Smooth muscle cell (in vitro differentiated cells): ENCODE data around the gene UNC5C. TPM values are rescaled to one million over a fixed set of nuclear protein-coding genes. Genes with fewer than 3 reads are reported as not detected.

Source experiments
- DNase-seq: peaks from one replicate; lab custom pipeline; 2025; ENCODE audit not compliant: unreplicated experiment; lab: John Stamatoyannopoulos, UW
- H2AFZ ChIP-seq: fragments of 200-600 bp; sonication (generic); 2 replicates; pipeline ENCODE4 v1.6.0; 2016; ENCODE audit warnings: antibody characterized with exemption, low read depth, mild to moderate bottlenecking
- H3F3A ChIP-seq: fragments of 200-600 bp; sonication (generic); 2 replicates; pipeline ENCODE4 v1.6.0; 2017; ENCODE audit warnings: antibody characterized with exemption, low read depth
- H3K27ac ChIP-seq: fragments of 200-600 bp; sonication (generic); 2 replicates; pipeline ENCODE4 v1.5.1; 2016; ENCODE audit warnings: low read depth, mild to moderate bottlenecking
- H3K27me3 ChIP-seq: fragments of 200-600 bp; sonication (generic); 2 replicates; pipeline ENCODE4 v1.6.1; 2016; ENCODE audit warnings: low read depth, mild to moderate bottlenecking
- H3K36me3 ChIP-seq: fragments of 200-600 bp; sonication (generic); 2 replicates; pipeline ENCODE4 v1.5.1; 2016; ENCODE audit warnings: low read depth
- H3K4me1 ChIP-seq: fragments of 200-600 bp; sonication (generic); 2 replicates; pipeline ENCODE4 v1.5.1; 2016; ENCODE audit warnings: low read depth
- H3K4me2 ChIP-seq: fragments of 200-600 bp; sonication (generic); 2 replicates; pipeline ENCODE4 v1.6.0; 2016; ENCODE audit warnings: mild to moderate bottlenecking
- H3K4me3 ChIP-seq: fragments of 200-600 bp; sonication (generic); 2 replicates; pipeline ENCODE4 v1.5.1; 2016; ENCODE audit warnings: mild to moderate bottlenecking
- H3K79me2 ChIP-seq: fragments of 200-600 bp; sonication (generic); 2 replicates; pipeline ENCODE4 v1.6.0; 2016; ENCODE audit warnings: low read depth, mild to moderate bottlenecking
- H3K9ac ChIP-seq: fragments of 200-600 bp; sonication (generic); 2 replicates; pipeline ENCODE4 v1.6.0; 2016; ENCODE audit warnings: low read depth
- H3K9me3 ChIP-seq: fragments of 200-600 bp; sonication (generic); replicated peaks from 2 replicates; pipeline ENCODE4 v1.5.1; 2016; ENCODE audit warnings: low read depth
- H4K20me1 ChIP-seq: fragments of 200-600 bp; sonication (generic); 2 replicates; pipeline ENCODE4 v1.6.0; 2016; ENCODE audit warnings: low read depth
- CTCF ChIP-seq: fragments of 200-600 bp; sonication (generic); IDR thresholded peaks from 2 replicates; pipeline ENCODE4 v1.5.1; 2017; ENCODE audit warnings: borderline replicate concordance, mild to moderate bottlenecking, antibody characterized with exemption; ENCODE audit not compliant: insufficient read depth, poor library complexity, severe bottlenecking
- WGBS: methylation state at CpG from one replicate; pipeline ENCODE4 v1.1.7; 2016; ENCODE audit warnings: low lambda C conversion rate; 5-methylcytosine and 5-hydroxymethylcytosine counted together
- polyA plus RNA-seq: library from polyadenylated mRNA; unstranded; fragments of >200 nt; fragmentation: Nextera tagmentation; extraction: Ambion mirVana; gene quantifications from 2 replicates; pipeline ENCODE4 v1.2.1, GENCODE V29; 2016
- total RNA-seq: library from RNA; depleted of rRNA; stranded (reverse); fragments of >200 nt; gene quantifications from 2 replicates; pipeline ENCODE4 v1.2.3, GENCODE V29; 2014

UNC5C gene
- total and polyA plus RNA-seq, 2 experiments from 2014 or later: 2.0 to 15.6 TPM

- H3K4me2 ChIP-seq: peak overlapping the region; percentile 86
- H3K4me1 ChIP-seq: peaks cover 2% of the 10 kb centered on the region
- WGBS: 66% methylated on average over 2 of the region's 2 CpGs
- no peaks in the 10 kb centered on the region for H4K20me1 ChIP-seq
- peak overlapping the region; percentile 41 for H3K4me3 ChIP-seq
- H3F3A ChIP-seq: peaks cover 8% of the 10 kb centered on the region
- no peaks in the 10 kb centered on the region for H3K27me3 ChIP-seq
- no peak for DNase-seq
- no peak for TF ChIP-seq CTCF
- peak overlapping the region; percentile 84 for H3K27ac ChIP-seq
- H3K79me2 ChIP-seq: peaks cover 71% of the 10 kb centered on the region
- H2AFZ ChIP-seq: peak overlapping the region; percentile 89
- no peaks in the 10 kb centered on the region for H3K9me3 ChIP-seq
- no peak overlapping the region for H3K9ac ChIP-seq
- no peaks in the 10 kb centered on the region for H3K36me3 ChIP-seq
Observed at GRCh38 chr4:95536650-95537049, 12.1 kb downstream of the UNC5C start.

DNA sequence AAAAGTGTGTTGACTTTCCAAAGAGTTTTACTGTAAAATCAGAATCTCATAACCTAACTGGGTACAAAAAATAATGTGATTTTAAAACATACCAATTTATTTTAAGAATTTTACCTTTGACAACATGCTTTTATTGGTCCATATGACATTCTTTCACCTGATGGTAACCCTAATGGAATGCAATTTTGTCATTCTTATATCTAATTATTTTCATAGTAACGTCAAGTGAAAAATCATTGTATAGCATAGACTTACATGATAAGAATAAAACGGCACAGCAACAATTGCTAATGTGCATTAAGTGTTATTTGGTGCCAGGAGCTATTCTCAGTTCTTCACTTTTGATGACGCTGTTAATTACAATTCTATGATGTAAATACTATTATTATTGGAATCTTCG lies 13.6 kb downstream of the UNC5C start:
- no peaks in the 10 kb centered on the region for H4K20me1 ChIP-seq
- H3K4me1 ChIP-seq: no peaks in the 10 kb centered on the region
- peak overlapping the region; percentile 37 for H3K4me2 ChIP-seq

GRCh38 chr4:95534032-95534431 lies 14.7 kb downstream of the UNC5C start:
- Histone ChIP-seq H3K79me2 (peaks cover 65% of the 10 kb centered on the region), H3F3A (peaks cover 5% of the 10 kb centered on the region), H3K9ac (no peak overlapping the region), H2AFZ (peak overlapping the region; percentile 78), H3K4me1 (no peaks in the 10 kb centered on the region), H3K27ac (no peak overlapping the region), H3K27me3 (no peaks in the 10 kb centered on the region), H3K36me3 (no peaks in the 10 kb centered on the region), H4K20me1 (no peaks in the 10 kb centered on the region), H3K4me2 (peak overlapping the region; percentile 63), H3K9me3 (no peaks in the 10 kb centered on the region), H3K4me3 (peak overlapping the region; percentile 15)
- TF ChIP-seq CTCF: no peak
- 25% methylated on average over 5 of the region's 5 CpGs for whole genome bisulfite sequencing
- no peak for DNase-seq

More for the DNA sequence above, 13.6 kb downstream of the UNC5C start:
- Histone ChIP-seq H3K9me3 (no peaks in the 10 kb centered on the region), H3K27me3 (no peaks in the 10 kb centered on the region), H3K27ac (no peak overlapping the region), H3F3A (peaks cover 5% of the 10 kb centered on the region), H2AFZ (no peak overlapping the region), H3K79me2 (peaks cover 64% of the 10 kb centered on the region), H3K4me3 (no peak overlapping the region), H3K36me3 (no peaks in the 10 kb centered on the region), H3K9ac (no peak overlapping the region)
- no peak for TF ChIP-seq CTCF
- DNase-seq: no peak
- 61% methylated on average over 4 of the region's 4 CpGs for WGBS

DNA sequence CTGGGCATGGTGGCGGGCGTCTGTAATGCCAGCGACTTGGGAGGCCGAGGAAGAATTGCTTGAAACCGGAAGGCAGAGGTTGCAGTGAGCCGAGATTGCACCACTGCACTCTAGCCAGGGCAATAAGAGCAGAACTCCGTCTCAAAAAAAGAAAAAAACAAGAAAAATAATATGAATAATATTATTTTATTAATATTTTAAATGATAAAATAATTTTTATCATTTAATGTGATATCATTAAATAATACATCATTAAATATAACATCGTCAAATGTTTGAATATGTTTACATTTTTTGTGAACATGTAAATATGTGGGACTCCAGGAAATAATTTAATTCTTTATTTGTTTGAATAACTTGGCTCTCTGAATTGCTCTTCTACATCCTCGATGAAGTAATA lies 15.5 kb downstream of the UNC5C start:
- H3K4me2 ChIP-seq: peak overlapping the region; percentile 63
- no peak overlapping the region for H3K9ac ChIP-seq
- DNase-seq: no peak
- peaks cover 5% of the 10 kb centered on the region for H3F3A ChIP-seq
- H3K4me3 ChIP-seq: no peak overlapping the region
- no peak overlapping the region for H3K27ac ChIP-seq
- TF ChIP-seq CTCF: no peak
- H3K4me1 ChIP-seq: no peaks in the 10 kb centered on the region
- H3K36me3 ChIP-seq: no peaks in the 10 kb centered on the region
- H2AFZ ChIP-seq: peak overlapping the region; percentile 78
- 96% methylated on average over 9 of the region's 9 CpGs for WGBS
- no peaks in the 10 kb centered on the region for H4K20me1 ChIP-seq
- peaks cover 71% of the 10 kb centered on the region for H3K79me2 ChIP-seq
- H3K9me3 ChIP-seq: no peaks in the 10 kb centered on the region
- no peaks in the 10 kb centered on the region for H3K27me3 ChIP-seq
